GM12875 (cell line): ENCODE results near the gene GLIS1.

Experiments
- H3K4me3 ChIP-seq: one replicate; pipeline ENCODE4 v1.5.1; 2011; ENCODE audit warnings: low read depth, low read length, control low read depth
- CTCF ChIP-seq: IDR thresholded peaks from 2 replicates; pipeline ENCODE4 v1.5.1; 2011; ENCODE audit warnings: low read depth, mild to moderate bottlenecking, control low read depth, inconsistent platforms, low read length, moderate library complexity, borderline replicate concordance; ENCODE audit not compliant: insufficient read depth

The GLIS1 gene

DNA sequence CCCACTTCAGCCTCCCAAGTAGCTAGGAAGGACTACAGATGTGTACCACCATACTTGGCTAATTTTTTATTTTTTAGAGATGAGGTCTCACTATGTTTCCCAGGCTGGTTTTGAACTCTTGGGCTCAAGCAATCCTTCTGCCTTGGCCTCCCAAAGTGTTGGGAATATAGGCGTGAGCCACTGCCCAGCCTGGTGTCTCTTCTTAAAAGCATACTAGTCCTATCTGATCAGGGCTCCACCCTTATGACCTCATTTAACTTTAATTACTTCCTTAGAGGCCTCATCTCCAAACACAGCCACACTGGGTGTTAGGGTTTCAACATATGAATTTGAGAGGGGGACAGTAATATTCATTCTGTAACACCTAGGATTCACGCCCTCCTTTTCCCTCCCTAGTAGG lies 130.9 kb downstream of the GLIS1 start:
- H3K4me3 ChIP-seq: no peak overlapping the region
- no peak for TF ChIP-seq CTCF

- TF ChIP-seq CTCF: no peak
- H3K4me3 ChIP-seq: no peak overlapping the region
Measured at GRCh38 chr1:53606651-53607051, 132.3 kb downstream of the GLIS1 start.

GRCh38 chr1:53606197-53606596 lies 132.8 kb downstream of the GLIS1 start:
- TF ChIP-seq CTCF: no peak
- no peak overlapping the region for H3K4me3 ChIP-seq

- TF ChIP-seq CTCF: no peak
- no peak overlapping the region for H3K4me3 ChIP-seq
Measured at GRCh38 chr1:53605181-53605580, 133.8 kb downstream of the GLIS1 start.

GRCh38 chr1:53604291-53604919 lies 134.6 kb downstream of the GLIS1 start:
- TF ChIP-seq CTCF: no peak
- no peak overlapping the region for H3K4me3 ChIP-seq

DNA sequence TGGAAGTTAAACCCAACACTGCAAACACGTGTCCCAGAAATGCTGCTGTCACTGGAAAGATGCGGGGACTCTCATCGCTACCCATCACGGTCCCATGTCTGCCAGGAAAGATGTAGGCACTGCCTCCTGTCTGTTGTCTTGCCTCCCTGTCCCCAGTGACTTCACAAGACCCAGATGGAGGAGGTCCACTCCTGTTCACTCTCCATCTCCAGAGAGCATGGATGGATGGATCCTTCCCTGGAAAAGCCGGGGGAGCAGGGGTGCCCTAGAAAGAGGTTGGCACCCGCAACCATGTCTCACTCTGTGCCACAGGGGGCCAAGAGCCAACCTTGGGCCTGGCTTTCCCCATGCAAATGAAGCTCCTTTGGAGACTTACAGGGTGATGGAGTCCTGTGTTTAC lies 135.5 kb downstream of the GLIS1 start:
- no peak overlapping the region for H3K4me3 ChIP-seq
- no peak for TF ChIP-seq CTCF

DNA sequence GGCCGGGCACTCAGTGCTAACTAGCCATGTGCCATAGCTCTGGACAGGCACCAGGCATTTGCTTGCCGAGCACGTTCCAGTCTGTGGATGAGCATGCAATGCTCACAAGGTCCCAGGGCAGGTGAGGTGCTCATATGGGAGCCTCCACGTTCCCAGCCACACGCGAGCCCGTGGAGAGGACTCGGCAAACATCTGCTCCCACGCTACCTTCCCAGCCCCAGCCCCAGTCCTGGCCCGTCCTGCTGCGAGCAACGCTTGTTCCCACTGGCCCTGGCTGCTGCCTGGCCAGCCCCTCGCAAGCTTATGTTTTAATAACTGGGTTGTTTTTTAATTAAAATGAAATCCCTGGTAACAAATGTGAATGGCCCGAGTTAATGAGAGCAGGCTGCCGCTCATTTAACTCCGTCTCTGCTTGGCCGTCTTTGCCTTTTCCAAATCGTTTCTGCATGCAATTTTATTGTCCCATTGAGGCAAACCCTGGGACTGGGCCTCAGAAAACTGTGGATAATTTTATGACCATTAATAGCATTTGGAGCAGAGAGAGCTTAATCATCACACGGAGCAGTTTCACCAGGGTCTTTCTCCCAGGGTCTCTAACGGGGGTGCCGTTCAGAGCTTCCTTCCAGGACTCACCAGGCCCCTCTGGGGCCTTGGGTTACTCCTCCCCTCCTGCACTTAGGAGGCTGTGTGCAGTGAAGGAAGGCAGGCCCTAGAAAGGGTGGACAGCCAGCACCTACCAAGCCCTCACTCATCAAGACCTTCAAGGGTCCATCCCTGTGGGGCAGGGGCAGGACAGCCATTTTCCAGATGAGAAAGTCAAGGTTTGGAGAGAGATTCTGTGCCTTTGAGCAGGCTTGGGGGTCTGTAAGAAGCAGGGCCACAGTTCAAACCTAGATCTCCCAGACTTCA lies 136.8 kb downstream of the GLIS1 start:
- H3K4me3 ChIP-seq: no peak overlapping the region
- TF ChIP-seq CTCF: no peak
